ENCODE data around the gene RMI2. TPM values are rescaled to one million over a fixed set of nuclear protein-coding genes. Genes with fewer than 3 reads are reported as not detected.

RMI2 gene
- total and polyA plus RNA-seq, 2 of the 8 experiments (the other 6 are each of a cell fraction or from before 2014, with no cell fraction given), result 58.2 to 96.0 TPM

DNA sequence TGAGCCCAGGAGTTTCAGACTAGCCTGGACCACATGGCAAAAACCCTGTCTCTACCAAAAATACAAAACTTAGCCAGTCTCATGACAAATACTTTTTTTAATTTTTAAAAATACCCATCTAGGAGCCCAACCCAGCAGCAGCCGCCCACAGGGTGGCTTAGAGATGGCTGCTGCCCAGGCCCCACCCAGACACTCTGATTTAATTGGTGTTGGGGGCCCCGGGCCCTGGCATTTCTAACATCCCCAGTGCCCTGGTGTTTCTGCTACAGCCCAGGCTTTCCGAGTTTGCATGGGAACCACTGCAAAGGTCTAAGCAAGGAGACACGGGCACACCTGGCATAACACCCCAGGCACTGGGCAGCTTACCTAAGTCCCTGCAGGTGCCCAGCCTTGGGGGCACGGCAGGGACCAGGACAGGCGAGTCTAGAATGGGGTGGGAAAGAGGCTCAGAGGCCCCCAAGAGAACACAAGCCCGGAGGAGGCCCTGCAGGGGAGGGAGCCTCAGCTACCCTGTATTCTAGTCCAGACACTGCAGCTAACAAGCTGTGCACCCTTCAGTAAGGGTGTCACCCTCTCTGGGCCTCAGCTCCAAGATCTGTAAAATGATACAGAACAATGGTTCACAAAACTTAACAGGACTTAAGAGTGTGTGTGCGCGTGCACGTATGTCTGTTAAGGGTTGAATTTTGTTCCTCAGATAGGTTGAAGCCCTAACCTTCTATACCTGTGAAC, 48.8 kb downstream of the RMI2 start:
- Histone ChIP-seq H3K9me3 (ENCODE audit: insufficient read depth in 2 of 2, low read depth in 1 of 2, low read length in 1 of 2) (no peaks in the 10 kb centered on the region), H2BK15ac (ENCODE audit: low read length) (no peak overlapping the region), H2AFZ (ENCODE audit: low read length) (no peak overlapping the region), H3K23me2 (ENCODE audit: low read depth, low read length) (no peaks in the 10 kb centered on the region), H3K79me2 (ENCODE audit: control insufficient read depth in 1 of 2, insufficient read depth in 2 of 2, low read length in 2 of 2) (no peaks in the 10 kb centered on the region), H3K4me2 (ENCODE audit: insufficient read depth in 1 of 2, low read depth in 2 of 2, low read length in 2 of 2) (no peak overlapping the region), H2BK12ac (ENCODE audit: low read depth, low read length) (no peak overlapping the region), H4K20me1 (replicated peaks in 1 of 2; ENCODE audit: control insufficient read depth in 1 of 2, insufficient read depth in 2 of 2, low read length in 2 of 2) (no peaks in the 10 kb centered on the region), H2BK120ac (replicated peaks; ENCODE audit: low read depth, low read length) (no peak overlapping the region), H3K4ac (replicated peaks; ENCODE audit: insufficient read length, low read depth, low read length) (no peak overlapping the region), H3K79me1 (ENCODE audit: low read depth, low read length) (no peaks in the 10 kb centered on the region), H2BK5ac (ENCODE audit: low read depth, low read length) (no peak overlapping the region; the same call in 1 of the 2 replicates), H4K91ac (replicated peaks; ENCODE audit: insufficient read length, low read length) (no peak overlapping the region), H4K5ac (ENCODE audit: insufficient read length, low read depth, low read length) (no peak overlapping the region), H3K27ac (ENCODE audit: low read depth, low read length) (no peak overlapping the region), H3K36me3 (ENCODE audit: control insufficient read depth in 2 of 4, insufficient read depth in 4 of 4, low read length in 3 of 4) (no peaks in the 10 kb centered on the region), H3K9ac (replicated peaks in 1 of 4; ENCODE audit: extremely low read depth in 1 of 4, low read depth in 3 of 4, low read length in 3 of 4) (no peak overlapping the region), H2BK20ac (ENCODE audit: low read length) (no peak overlapping the region), H3K4me3 (ENCODE audit: extremely low read depth in 1 of 4, insufficient read depth in 2 of 4, low read depth in 3 of 4, low read length in 4 of 4) (no peak overlapping the region), H3K18ac (ENCODE audit: extremely low read depth, low read length) (no peak overlapping the region), H3K23ac (ENCODE audit: insufficient read length) (no peak overlapping the region), H3K14ac (ENCODE audit: insufficient read length) (no peak overlapping the region), H2AK5ac (ENCODE audit: low read depth, low read length) (no peak overlapping the region), H3K4me1 (replicated peaks in 1 of 4; ENCODE audit: control insufficient read depth in 3 of 4, insufficient read depth in 4 of 4, low read length in 3 of 4) (peaks cover 0 to 27% (median 14%) of the 10 kb centered on the region in 4 experiments; a peak in 5 of 7 replicates), H3K56ac (replicated peaks; ENCODE audit: insufficient read length, low read depth, low read length) (no peak overlapping the region), H4K8ac (ENCODE audit: extremely low read depth, insufficient read depth, low read length) (no peak overlapping the region), H3K27me3 (replicated peaks in 1 of 4; ENCODE audit: control insufficient read depth in 3 of 4, extremely low read depth in 1 of 4, insufficient read depth in 3 of 4, low read length in 3 of 4) (no peaks in the 10 kb centered on the region)
- WGBS, 2 experiments (ENCODE audit: extremely low coverage in 1 of 2, insufficient coverage in 1 of 2, insufficient read length in 1 of 2, insufficient replicate concordance in 2 of 2, low coverage in 1 of 2, low lambda C conversion rate in 2 of 2, missing lambda C conversion rate in 1 of 2), result 91% methylated on average over 10 of the region's 10 CpGs; no CpG with 5 or more reads in 1 of the 2 experiments
- ChIA-PET CTCF (ENCODE audit: partially characterized antibody) (interaction anchor here (0.9 to 18.3 kb wide), 5 partner anchors 6 to 320 kb away, joined by 3 to 266 read pairs (median 50); no protein-coding TSS in a partner anchor), POLR2A (ENCODE audit: partially characterized antibody) (interaction anchor here (0.7 kb wide), 1 partner anchor 520 kb away, joined by 3 read pairs; no protein-coding TSS in a partner anchor)
- FAIRE-seq, result no peak
- no peak for DNase-seq (ENCODE audit: low read depth in 1 of 2, low spot score in 2 of 2)
- TF ChIP-seq USF2 (IDR thresholded peaks at IDR 0.05; ENCODE audit: low read length), result no peak
